ENCODE results near the gene BRI3.
"Not testable (repeated sequence)": the region's sequence is repeated elsewhere in the genome, so short reads cannot be mapped to it uniquely, and the experiment has no call there.

The BRI3 gene

DNA sequence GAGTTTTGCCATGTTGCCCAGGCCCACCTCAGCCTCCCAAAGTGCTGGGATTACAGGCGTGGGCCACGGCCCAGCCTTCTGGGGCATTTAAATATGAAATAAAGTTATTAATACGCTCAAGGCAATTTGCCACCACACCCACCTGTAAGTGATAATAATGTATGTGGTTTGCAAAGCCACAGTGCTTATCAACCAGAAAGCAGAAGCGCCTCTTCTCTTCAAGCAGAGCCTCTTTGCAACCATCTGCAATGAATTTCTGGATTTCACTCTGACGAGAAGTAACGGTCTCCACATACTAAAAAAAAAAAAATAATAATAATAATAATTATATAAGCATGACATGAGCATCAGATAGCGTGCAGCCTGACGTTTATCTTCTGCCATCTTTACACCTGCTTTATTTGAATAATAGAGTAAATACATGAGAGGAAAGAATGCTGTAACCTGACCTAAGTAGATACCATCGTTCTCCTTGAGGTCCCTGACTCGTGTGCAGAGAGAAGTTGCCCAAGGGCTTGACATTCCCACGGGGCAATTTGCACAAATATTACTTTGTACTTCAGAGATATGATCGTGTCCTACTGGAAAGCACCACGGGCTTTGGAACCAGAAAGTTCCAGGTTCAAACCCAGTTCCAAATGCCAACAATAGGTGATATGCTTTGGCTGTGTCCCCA lies 34.0 kb downstream of the BRI3 start:
- no peak for DNase-seq (ENCODE audit: low read depth)

DNA sequence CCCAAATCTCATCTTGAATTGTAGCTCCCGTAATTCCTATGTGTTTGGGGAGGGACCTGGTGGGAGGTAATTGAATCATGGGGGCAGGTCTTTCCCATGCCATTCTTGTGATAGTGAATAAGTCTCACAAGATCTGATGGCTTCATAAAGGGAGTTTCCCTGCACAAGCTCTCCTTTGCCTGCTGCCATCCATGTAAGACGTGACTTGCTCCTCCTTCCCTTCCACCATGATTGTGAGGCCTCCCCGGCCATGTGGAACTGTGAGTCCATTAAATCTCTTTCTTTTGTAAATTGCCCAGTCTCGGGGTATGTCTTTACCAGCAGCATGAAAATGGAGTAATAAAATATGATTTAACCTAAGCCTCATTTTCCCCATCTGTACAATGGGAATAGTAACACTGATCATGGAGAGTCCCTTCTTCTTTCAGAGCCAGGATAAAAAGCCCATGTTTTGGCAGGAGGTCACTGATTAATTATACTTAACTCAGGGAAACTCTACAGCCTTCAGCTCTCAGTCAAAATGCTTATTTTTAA lies 34.6 kb downstream of the BRI3 start:
- not testable (repeated sequence) for DNase-seq (ENCODE audit: low read depth)

DNA sequence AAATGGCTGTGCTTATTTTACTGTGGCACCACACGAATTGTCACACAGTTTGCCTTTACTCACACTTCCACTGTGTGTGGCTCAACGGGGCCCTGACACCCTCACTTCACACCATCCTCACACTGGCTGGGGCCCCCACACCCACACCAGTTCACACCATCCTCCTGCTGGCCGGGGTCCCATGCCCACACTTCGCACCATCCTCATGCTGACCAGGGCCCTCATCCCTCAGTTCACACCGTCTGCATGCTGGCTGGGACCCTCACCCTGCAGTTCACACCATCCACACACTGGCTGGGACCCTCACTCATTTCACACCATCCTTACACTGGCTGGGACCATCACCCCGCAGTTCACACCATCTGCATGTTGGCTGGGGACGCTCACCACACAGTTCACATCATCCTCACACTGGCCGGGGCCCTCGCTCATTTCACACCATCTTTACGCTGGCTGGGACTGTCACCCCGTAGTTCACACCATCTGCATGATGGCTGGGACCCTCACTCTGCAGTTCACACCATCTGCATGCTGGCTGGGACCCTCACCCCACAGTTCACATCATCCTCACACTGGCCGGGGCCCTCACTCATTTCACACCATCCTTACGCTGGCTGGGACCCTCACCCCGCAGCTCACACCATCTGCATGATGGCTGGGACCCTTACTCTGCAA lies 36.0 kb downstream of the BRI3 start:
- DNase-seq (ENCODE audit: low read depth), result no peak

DNA sequence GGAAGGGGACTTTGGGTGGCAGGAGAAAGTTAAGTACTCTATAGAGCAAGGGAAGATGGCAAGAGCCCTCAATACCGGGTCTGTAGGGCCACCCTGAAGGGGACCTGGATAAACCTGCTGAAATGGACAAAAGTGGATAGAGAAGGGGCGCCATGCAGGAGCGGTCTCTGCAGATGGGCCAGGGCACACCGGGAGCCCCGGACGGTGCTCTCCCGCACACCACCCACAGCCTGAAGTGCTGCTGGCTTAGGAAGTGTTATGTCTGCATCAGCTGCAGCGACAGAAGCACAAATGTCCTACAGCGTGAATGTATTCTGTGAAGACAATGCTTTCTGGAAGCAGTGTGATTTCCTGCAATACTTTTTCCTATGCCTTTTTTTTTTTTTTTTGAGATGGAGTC lies 37.7 kb downstream of the BRI3 start:
- no peak for DNase-seq (ENCODE audit: low read depth)

DNA sequence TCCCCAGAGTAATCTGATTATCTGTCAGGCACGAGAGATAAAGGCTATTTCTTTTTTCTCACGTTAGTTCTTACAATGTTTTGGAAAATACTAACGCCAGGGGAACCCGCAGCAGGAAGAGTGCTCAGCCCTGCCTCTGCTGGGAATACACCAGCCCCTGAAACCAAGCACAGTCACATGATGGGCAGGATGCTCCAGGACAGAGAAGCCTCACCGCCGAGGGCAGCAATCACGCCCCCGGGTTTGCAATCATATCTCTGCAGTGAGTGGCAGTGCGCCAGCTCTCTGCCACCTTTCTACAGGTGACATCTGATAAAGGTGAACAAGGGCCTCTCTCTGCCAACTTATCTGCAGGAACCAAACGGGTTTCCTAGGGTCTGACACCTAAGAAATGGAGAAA lies 39.8 kb downstream of the BRI3 start:
- no peak for DNase-seq (ENCODE audit: low read depth)

DNA sequence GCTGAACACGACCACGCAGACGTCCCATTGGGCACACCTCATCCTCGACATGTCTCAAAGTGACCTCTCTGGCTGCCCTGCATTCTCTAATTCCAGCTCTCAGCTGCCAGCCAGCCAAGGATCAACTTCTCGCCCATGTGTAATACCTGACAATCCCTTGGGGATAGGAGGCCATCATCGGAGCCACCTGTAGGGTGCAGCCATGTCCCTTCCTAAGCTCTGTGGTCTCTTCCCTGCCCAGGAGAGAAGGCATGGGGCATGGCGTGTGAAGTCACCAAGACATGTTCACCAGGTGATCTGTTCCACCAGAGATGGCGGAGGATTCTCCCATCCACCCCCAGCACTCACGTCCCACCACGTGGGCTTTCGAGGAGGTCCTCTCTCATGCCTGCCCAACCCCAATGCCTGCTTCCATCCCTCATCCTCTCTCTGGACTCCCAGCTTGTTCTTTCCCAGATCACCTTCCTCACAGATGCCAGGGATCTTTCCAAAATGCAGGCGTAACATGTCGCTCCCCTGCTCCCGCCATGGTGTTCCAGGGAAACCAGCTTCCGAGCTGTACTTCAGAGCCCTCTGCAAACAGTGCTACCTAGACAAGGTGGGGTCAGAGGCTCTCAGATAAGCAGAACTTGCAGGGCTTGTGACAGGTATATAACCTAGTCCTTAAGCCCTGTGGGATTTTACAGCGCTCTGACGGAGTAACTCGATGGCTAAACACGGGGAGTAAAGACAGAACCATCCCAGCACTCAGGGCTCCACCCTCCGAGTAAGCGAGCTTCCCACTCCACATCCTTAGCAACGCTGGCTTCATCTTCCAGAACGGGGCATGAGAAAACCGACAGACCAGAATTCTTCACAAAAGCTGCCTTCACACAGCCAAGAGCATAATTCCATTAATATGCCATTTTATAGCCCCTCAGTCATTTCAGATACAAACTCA lies 41.1 kb downstream of the BRI3 start:
- DNase-seq (ENCODE audit: low read depth), result no peak

DNA sequence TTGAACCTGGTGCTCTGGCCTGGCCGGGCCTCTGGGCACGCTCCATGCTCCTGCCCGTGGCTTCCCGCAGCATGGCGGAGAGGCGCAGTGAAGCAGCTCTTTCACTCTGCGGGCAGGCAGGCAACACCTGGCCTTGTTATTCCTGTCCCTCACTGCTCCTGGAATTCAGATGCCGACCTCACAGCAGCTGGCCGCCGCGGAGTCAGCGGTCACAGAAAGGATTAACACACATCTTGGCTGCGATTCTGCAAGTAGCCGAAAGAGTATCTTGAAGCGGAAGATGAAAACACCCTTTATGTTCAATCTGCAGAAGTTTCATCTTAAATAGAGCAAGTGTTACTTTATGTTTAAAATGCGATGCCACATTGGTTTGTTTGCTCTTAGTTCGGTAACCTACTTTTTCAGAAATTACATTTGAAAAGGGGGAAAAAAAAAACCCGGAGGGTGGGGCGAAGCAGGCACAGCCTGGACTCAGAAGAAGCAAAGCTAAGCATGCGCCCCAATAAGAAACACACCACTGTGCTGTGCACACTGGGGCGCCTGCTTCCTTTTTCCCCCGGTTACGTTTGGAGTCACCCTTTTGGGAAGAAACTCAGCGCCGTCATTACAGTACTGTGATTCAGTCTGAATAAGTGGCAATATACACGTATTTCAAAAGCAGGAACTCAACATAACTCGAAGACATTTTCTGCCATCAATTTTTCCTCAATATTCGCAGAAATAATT lies 42.3 kb downstream of the BRI3 start:
- no peak for DNase-seq (ENCODE audit: low read depth)

DNA sequence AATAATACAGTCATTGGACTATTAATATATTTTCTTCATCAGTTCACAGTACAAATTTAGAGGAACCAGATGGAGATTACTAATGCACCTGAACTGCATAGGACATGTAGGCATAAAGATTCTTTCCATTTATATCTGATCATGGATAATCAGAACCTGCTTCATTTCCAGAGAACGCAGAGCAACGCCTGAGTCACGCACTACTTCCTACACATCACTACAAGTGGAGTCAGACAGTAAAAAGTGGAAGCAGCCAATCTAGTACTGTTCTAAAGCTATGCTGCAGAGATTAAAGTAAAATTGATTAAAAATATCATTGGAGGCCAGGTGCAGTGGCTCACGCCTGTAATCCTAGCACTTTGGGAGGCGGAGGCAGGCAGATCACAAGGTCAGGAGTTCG lies 43.3 kb downstream of the BRI3 start:
- no peak for DNase-seq (ENCODE audit: low read depth)

DNA sequence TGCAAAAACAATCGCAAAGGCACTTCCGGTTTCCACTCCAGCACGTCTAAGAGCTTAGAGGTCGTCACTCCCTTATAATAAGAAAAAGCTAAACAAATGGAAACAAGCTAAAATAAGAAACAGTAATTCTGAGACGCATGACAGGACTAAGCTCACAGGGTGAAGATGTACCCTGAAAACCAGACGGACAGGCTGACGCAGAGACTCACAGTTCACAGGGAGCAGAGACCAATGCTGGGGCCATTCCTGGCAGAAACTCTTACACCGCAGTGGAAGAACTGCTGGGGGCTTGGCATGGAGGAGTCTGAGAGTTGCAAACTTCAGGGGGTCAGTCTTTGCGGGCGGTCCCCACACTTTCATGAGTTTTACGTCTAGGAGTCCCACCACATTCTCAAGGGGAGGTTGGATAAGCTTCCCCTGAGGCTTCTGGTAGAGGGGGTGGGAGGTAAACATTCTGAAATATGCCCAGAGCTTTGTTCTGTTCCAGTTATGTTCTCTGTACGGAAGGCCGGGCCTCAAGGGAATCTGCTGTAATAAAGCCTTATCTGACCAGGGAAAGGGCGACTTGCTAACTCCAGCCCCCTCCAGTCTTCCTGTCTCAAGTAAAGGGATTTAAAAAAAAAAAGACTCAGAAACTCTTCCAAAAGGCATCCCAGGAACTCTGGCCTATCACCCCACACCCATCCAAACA lies 47.8 kb downstream of the BRI3 start:
- no peak for DNase-seq (ENCODE audit: low read depth)

DNA sequence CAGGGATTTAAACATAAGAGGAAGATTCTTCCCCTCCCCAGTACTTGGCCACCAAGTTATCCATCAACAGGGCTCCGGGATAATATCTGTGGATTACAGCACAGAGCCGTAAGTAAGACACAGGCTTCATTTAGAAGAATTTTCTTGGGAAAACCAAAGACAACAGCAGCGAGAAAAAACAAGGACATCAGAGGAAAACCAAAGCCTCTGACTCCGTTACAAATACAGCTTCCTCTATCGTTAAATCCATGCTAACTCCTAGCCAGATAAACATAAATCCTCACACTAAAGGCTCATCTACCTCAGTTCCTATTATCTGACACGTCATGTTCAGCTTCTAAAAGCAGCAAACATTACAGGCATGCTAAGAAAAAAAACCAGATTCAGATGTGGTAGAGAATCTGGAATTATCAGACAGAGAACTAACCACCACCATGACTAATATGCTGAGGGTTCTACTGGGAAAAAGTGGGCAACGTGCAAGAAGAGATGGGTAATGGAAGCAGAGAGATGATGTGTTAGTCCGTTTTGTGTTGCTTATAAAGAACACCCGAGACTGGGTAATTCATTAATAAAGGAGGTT lies 48.4 kb downstream of the BRI3 start:
- no peak for DNase-seq (ENCODE audit: low read depth)

DNA sequence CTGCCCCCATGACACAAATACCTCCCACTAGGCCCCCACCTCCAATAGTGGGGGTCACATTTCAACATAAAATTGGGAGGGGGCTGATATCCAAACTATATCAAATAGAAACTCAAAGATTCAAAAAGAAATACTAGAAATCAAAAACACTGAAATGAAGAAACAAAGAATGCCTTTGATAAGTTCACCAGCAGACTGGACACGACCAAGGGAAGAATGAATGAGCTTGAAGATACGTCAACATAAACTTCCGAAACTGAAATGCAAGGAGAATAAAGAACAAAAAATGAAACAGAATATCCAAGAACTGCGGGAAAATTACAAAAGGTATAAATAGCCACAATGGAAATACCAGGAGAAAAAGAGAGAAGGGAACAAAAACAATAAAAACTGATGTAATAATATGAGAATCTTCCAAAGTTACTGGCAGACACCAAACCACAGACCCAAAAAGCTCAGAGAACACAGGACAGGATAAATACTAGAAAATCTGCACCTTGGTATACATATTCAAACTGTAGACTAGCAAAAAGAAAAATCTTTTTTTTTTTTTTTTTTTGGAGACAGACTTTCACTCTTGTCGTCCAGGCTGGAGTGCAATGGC lies 49.5 kb downstream of the BRI3 start:
- DNase-seq (ENCODE audit: low read depth), result no peak

DNA sequence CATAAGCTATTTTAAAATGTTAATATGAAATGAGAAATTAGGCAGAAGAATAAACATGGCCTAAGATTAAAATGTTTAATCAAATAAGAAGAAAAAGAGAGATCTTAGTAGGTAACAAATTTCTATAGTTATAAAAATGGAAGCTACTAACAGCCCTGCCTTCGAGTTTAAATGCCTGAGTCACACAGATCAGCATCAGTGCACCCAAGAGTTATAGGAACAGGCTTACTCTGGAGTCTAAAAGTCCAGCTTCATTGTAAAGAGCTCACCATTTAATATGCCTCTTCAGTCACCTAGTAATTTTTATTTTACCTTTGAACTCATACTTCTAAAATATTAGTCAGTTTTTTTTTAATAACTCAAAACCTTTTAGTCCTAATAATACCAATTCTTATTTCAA lies 52.6 kb downstream of the BRI3 start:
- no peak for DNase-seq (ENCODE audit: low read depth)

DNA sequence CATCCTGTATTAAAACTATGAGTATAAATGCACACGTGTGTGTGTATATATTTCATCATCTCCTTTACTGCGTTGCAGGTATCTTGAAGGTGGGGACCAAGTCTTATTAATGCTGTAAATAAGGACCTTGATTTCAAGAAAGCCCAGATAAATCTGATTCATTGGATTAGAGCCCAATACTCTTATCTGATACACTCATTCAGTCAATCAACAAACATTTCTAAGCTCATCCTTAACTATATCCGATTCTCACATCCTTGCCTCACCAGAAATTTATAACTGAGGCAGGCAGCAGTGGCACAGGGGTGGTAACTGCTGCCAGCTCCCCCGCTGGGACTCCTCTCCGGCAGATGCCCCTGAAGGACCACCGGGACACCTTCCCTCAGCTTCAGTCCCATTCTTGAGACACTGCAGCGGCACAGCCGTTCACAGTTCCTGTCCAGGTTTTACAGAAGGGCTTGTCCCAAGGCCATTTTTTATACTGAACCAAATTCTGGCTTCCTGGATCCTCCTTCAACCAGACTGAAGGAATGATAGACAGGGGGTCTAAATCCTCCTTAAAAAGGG lies 54.0 kb downstream of the BRI3 start:
- DNase-seq (ENCODE audit: low read depth), result no peak

DNA sequence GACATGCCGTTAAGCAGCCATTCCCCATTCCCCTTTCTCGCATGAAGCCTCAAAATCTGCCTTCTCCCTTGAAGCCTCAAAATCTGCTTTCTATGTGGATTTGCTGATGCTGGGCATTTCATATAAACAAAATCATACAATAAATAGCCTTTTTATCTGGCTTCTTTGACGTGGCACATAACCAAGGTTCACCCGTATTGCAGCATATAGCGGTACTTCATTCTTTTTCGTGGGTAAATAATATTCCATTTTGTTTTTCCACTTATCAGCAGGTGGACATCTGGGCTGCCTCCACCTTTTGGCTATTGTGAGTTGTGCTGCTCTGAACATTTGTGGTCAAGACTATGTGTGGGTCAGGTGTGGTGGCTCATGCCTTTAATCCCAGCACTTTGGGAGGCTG lies 57.0 kb downstream of the BRI3 start:
- DNase-seq (ENCODE audit: low read depth), result no peak

DNA sequence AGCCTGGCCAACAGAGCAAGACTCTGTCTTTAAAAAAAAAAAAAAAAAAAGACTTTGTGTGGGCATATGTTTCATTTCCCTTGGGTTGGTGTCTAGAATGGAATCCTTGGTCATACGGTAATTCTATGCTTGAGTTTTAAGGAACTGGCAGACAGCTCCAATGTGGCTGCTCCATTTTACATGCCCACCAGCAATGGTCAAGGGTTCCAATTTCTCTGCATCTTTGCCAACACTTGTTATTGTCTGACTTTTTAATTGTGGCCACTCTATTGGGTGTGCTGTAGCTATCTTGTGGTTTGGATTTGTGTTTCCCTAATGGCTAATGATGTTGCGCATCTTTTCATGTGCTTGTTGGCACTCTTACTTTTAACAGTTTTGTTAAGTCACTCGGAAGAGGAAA lies 57.6 kb downstream of the BRI3 start:
- no peak for DNase-seq (ENCODE audit: low read depth)

DNA sequence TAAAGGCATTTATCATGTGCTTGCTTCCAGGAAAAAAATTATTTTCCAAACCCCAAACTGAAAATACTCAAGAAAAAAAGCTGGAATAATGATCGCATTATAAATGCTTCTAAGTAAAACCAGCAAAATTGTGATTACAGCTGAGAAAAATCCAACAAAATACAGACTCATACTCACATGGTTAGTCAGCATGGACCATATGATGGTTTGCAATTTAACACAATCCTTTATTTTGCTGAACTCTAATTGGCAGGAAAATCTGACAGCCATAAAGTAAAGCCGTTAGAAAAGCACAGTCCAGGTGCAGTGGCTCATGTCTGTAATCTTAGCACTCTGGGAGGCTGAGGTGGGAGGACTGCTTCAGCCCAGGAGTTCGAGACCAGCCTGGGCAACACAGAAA lies 59.6 kb downstream of the BRI3 start:
- no peak for DNase-seq (ENCODE audit: low read depth)
